Subcutaneous adipose tissue (tissue), 4 donors: ENCODE measurements around the gene MDFIC. TPM values are rescaled to one million over a fixed set of nuclear protein-coding genes. Genes with fewer than 3 reads are reported as not detected.

Experiments
- CTCF ChIP-seq: fragments of 450-650 bp; IDR thresholded peaks from one replicate; pipeline ENCODE4 v1.5.1; 2016; ENCODE audit warnings: low read depth, mild to moderate bottlenecking, control low read depth, antibody characterized with exemption, moderate library complexity
- total RNA-seq, 4 donors: library from RNA; depleted of rRNA; stranded (reverse); fragments of >200 nt; gene quantifications; one replicate each; pipeline ENCODE4 v1.1.0, GENCODE V29; 2016

Gene MDFIC
- total RNA-seq, 4 donors from 2014 or later: 104 to 132 (median 123) TPM

- TF ChIP-seq CTCF: no peak
Observed at GRCh38 chr7:115009139-115009538, 87.2 kb downstream of the MDFIC start.

- TF ChIP-seq CTCF: no peak
Observed at GRCh38 chr7:115009736-115010440, 88.0 kb downstream of the MDFIC start.

GRCh38 chr7:115010441-115010820, 88.5 kb downstream of the MDFIC start:
- TF ChIP-seq CTCF: no peak

GRCh38 chr7:115013886-115014285, 92.0 kb downstream of the MDFIC start:
- TF ChIP-seq CTCF: no peak

GRCh38 chr7:115014794-115015193, 92.9 kb downstream of the MDFIC start:
- no peak for TF ChIP-seq CTCF

- TF ChIP-seq CTCF: no peak
Observed at GRCh38 chr7:115015619-115016018, 93.7 kb downstream of the MDFIC start.

GRCh38 chr7:115019882-115020605, 98.2 kb downstream of the MDFIC start:
- no peak for TF ChIP-seq CTCF
